Keratinocyte (primary cell): Measurements from ENCODE around the gene S100A1.

Experiments
- CTCF ChIP-seq, 3 experiments: IDR thresholded peaks in 1 of 3; conservative IDR thresholded peaks in 1 of 3; optimal IDR thresholded peaks in 1 of 3; 2 replicates in 2 of 3; 3 replicates in 1 of 3; pipeline versions ENCODE3 to v1.5.1; 2011; ENCODE audit warnings: low read length in 3 of 3, mild to moderate bottlenecking in 3 of 3, moderate library complexity in 2 of 3, control low read depth in 1 of 3, inconsistent platforms in 1 of 3; ENCODE audit not compliant: insufficient read depth in 2 of 3; ENCODE audit errors: extremely low read depth in 1 of 3
- EZH2 ChIP-seq: IDR thresholded peaks from one replicate; pipeline ENCODE4 v1.6.1; 2012; ENCODE audit warnings: inconsistent platforms, mild to moderate bottlenecking, low read length, moderate library complexity

DNA sequence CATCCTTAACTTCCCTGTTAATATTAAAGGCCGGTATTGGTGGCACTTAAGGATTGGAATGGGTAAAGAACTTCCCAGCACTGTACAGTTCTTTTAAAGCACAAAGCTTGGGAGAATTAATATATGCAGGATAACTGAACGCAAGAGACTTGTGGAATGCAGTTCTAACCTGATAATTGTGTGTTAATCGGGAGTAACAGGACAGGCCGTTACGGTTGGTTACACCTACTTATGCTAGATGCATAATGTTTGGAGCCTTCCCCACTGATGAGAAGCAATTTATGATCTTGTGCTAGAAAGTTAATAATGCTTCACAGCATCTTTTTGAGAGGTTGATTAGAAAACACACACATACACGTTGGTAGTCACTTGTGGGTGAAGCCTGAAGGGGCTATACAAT lies 12.6 kb downstream of the S100A1 start:
- no peak for TF ChIP-seq CTCF (optimal IDR thresholded peaks at IDR 0.05 in 1 of 3, IDR thresholded peaks at IDR 0.05 in 1 of 3, conservative IDR thresholded peaks at IDR 0.05 in 1 of 3; ENCODE audit: extremely low read depth in 1 of 3, insufficient read depth in 2 of 3, low read length in 3 of 3)
- no peak for TF ChIP-seq EZH2
